Head of caudate nucleus (tissue), 42 donors: ENCODE results near the gene TPST1.
A peak's percentile ranks its signal among the peaks of the same experiment; 100 is the strongest.

Experiments used
- DNase-seq, 42 donors: peaks; one replicate each; pipeline versions ENCODE4 v3.0.0 to v3.0.0-alpha.2; 2020 to 2021; ENCODE audit warnings: mixed read lengths in 7 of 42
- intact Hi-C: fragments of 100-400 bp; cut with DNase I; formaldehyde crosslinking; loops from one replicate; pipeline ENCODE4 v1.15.0; 2022

The TPST1 gene

DNA sequence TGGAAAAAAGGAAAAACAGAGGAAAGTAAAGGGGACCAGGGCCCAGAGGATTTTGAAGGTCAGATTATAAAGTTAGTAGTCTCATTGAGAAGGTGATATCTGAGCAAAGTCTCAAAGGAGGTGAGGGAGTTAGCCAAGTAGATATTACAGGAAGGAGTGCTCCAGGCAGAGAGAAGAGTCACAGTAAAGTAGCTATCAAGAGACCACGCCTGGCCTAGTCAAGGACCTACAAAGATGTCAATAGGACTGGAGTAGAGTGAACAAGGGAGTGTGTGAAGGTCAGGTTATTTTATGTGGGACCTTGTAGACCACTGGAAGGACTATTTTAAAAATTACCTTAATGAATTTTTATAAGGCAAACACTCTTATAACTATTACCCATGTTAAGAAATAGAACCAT lies 64.8 kb downstream of the TPST1 start:
- no peak for DNase-seq
- intact Hi-C loops, result no loop called here

DNA sequence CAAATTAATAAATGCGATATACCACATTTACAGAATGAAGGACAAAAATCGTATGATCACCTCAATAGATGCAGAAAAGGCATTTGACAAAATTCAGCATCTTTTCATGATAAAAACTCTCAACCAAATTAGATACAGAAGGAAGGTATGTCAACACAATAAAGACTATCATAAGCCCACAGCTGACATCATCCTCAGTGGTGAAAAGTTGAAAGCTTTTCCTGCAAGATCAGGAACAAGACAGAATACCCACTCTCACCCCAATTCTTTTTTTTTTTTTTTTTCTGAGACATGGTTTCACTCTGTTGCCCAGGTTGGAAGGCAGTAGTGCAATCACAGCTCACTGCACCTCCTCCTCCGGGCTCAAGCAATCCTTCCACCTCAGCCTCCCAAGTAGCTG lies 67.2 kb downstream of the TPST1 start:
- intact Hi-C loops, result no loop called here

DNA sequence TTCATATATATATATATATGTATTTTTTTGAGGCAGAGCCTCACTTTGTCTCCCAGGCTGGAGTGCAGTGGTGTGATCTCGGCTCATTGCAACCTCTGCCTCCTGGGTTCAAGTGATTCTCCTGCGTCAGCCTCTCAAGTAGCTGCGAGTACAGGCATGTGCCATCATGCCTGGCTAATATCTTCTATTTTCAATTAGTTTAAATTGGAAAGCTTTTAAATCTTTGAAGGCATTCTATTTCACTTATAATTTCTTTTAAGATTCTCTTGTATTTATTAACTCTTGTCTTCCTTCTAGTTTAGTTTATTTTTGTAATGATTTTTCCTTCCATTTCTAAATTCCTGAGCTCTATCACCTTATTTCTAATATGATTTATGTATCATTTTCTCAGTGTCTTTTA lies 71.2 kb downstream of the TPST1 start:
- no peak for DNase-seq
- intact Hi-C loops, result no loop called here

More for the DNA sequence above, 67.2 kb downstream of the TPST1 start:
- no peak for DNase-seq

DNA sequence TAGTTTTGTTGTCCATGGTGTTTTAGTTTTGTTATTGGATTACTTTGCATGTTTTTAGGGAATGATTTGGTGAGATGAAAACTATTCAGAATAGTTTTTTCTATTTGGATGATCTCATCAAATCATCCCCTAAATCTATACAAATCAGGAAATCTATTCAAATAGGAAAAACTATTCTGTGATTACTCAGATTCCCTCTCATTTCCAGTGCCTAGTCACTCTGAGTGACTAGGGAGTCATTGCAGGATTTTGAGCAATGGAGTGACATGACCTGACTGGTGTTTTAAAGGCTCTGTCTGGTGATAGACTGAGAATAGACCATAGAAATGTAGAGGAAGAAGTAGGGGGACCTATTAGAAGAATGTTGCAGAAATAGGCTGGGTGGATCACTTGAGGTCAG lies 72.4 kb downstream of the TPST1 start:
- DNase-seq, result no peak
- intact Hi-C loops, result no loop called here

DNA sequence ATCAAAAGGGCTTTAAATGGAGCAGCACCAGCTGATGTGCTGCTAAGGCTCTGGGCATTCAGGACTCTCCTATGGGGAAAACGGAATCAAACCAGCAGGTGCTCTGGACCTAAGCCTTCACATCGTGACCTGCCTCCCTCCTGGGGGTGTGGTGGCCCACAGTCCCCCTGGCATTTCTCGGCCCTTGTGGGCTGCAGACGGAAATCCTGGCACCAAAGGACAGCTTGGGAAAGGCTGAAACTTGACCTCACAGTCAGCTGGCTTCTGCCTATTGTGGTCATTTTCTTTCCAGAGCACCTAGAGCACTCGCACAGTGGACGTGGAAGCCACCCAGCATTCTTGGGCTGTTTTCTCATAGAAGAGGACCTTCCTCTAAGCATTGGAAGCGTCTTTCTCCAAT lies 74.8 kb downstream of the TPST1 start:
- no peak for DNase-seq
- intact Hi-C loops, result no loop called here

DNA sequence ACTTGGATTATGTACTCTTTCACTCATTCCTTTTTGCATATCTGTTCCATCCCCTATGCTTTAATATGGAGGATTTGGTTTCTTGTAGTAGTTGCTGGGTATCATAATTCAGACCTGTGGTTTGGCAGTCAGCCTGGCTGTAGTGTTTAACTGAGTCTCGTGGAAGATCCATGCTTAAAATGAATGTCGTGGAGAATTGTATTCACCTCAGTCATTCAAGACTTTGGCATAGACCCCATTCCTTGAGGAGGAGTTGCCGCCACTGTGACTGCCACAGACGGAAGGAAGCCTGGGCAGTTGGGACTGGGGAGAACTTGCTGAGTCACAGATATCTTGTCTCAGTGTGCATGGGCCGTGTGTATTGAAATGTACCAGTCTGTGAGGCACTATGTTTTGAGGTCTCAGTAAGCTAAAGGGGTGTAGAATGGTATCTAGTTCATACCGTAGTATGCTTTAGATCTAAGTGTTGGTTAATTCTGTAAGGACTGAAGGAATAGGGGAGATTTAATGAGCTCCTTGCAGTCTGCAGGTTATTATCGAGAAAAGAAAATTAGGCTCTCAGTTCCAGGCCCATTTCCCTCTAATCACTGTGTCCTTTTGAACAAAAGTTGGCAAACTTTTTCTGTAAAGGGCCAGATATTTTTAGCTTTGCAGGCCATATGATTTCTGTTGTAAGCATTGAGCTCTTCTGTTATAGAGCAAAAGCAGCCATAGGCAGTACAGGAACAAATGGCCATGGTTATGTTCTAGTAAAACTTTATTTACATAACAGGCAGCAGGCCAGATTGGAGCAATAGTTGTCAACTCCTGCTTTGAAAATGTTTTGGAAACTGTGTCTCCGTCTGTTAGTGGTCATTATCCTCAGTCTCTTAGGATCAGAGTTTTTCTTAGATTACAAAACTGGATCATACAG lies 76.8 kb downstream of the TPST1 start:
- intact Hi-C loops, result no loop called here
- peak in 21 of 42 donors; percentile 3 to 66 (median 14) for DNase-seq

DNA sequence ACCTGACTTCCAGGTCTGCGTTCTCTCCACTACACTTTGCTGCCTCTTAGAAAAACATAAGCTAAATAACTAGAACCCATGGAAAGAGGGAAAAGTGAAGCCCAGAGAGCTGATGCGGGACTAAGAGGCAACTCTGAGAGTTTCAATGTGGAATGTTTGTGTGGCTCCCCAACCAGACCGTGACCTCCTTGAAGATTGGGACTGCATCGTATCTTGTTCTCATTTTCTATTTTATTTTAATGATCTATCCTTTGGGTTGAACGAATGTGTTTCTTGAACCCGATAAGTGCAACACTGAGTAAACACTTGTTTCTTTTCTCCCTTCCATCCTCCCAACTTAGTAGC lies 77.4 kb downstream of the TPST1 start:
- DNase-seq, result no peak
- intact Hi-C loops, result no loop called here

DNA sequence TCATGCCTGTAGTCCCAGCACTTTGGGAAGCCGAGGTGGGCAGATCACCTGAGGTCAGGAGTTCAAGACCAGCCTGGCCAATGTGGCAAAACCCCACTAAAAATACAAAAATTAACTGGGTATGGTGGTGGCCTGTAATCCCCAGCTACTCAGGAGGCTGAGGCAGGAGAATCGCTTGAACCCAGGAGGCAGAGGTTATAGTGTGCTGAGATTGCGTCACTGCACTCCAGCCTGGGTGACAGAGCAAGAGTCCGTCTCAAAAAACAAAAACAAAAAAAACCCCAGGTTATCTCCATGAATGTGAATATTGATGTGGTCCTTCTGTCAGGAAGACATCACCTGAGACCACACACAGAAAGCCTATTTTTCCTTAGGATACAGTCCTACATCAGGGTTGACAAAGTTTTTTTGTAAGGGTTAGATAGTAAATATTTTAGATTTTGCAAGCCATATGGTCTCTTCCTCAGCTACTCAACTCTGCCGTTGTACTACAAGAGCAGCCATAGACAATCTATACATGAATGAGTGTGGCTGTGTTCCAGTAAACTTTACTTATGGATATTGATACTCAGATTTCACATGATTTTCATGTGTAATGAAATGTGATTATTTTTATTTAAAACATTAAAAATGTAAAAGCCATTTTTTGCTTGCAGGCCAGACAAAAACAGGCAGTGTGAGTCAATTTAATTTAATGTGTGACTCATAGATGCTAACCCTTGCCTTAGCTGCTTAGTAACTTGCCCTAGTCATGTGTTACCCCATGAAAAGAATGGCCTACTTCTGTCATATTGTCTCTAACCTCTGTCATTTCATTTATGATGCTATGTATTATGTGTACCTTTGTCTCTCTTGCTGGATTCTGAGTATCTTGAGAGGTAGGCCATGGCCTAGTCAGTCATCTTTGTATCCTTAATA lies 78.1 kb downstream of the TPST1 start:
- peak in 8 of 42 donors; percentile 8 to 48 (median 27) for DNase-seq
- intact Hi-C loops, result no loop called here

DNA sequence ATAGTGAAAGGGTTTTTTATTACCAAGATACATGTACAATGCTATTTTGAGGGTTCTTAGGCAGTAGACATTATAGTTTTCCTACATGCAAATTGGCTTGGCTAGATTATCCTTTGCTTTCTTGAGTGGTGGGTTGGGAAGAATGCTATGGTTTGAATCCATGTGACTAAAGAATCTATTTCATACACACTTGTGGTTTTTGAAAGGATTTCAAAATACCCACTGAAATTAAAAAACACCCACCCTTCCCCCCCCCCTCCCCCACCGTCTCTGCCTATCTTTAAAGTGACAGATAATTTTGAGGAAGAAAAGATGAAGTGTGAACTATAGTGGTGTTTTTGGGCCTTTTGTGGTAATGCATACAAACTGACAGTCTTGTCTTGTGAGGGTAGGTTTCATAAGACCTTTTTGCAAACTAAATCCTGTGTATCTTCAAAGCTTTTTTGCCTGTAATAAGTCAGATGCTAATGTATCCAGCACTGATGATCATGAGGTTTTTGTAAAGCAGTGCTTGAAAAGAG lies 90.9 kb downstream of the TPST1 start:
- DNase-seq, result no peak
- intact Hi-C loops, result no loop called here

DNA sequence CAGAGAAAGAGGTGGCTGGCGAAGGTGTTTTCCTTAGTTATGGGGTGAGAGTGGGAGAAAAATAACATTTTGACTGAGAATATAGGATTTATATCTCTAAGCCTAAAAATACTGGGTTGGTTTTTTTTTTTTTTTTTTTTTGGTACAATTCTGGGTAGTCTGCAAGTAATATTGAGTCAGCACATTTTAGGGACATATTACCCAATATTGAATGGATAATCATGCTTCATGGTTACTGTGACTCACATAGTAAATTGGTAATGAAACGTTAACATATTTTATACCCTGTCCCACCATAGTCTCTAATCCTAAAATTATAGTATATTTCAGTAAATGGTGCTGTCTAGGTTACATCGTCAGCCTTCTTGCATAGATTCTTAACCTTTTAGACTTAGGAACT lies 91.4 kb downstream of the TPST1 start:
- no peak for DNase-seq
- intact Hi-C loops, result no loop called here

DNA sequence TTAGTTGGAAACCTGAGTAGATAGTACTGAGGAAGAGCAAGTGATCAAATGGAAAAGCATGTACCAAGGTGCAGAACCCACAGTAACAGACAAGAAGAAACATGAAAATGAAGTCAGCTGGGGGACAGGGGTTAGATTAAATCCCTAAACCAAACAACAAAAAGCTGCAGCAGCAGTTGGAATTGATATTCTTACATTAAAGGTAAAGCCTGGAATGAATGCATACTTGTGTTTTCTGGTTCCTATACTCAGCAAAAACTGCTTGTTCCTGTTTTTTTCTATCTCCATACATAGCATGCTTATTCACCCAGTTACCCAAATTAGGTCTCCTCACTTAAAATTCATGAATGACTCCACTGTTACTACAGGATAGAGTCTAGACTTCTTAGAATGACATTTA lies 92.4 kb downstream of the TPST1 start:
- DNase-seq, result no peak
- intact Hi-C loops, result no loop called here

DNA sequence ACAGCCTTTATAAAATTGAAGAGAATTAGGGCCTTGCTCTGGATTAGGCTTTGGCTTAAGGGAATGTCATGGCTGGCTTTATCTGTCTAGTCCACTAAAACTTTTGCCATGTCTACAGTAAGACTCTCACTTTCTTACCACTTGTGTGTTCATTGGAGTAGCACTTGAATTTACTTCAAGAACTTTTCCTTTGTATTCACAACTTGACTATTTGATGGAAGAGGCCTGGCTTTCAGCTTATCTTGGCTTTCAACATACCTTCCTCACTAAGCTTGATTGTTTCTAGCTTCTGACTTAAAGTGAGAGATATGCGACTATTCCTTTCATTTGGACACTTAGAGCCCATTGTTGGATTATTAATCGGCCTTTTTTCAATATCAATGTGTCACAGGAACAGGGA lies 96.1 kb downstream of the TPST1 start:
- intact Hi-C loops, result no loop called here

DNA sequence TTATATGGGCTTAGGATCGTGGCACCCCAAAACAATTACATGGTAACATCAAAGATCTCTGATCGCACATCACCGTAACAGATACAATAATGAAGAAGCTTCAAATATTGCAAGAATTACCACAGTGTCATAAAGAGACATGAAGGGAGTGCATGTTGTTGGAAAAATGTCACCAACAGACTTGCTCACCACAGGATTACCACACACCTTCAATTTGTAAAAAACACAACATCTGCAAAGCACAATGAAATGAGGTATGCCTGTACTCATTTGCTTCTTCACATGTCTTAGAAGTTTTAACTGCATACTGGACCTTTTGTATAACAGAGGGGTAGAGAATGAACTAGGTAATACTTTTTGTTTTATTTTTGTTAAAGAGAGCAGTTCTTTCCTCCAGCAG lies 96.6 kb downstream of the TPST1 start:
- intact Hi-C loops, result no loop called here
- DNase-seq, result no peak

More for the DNA sequence above, 96.1 kb downstream of the TPST1 start:
- no peak for DNase-seq

DNA sequence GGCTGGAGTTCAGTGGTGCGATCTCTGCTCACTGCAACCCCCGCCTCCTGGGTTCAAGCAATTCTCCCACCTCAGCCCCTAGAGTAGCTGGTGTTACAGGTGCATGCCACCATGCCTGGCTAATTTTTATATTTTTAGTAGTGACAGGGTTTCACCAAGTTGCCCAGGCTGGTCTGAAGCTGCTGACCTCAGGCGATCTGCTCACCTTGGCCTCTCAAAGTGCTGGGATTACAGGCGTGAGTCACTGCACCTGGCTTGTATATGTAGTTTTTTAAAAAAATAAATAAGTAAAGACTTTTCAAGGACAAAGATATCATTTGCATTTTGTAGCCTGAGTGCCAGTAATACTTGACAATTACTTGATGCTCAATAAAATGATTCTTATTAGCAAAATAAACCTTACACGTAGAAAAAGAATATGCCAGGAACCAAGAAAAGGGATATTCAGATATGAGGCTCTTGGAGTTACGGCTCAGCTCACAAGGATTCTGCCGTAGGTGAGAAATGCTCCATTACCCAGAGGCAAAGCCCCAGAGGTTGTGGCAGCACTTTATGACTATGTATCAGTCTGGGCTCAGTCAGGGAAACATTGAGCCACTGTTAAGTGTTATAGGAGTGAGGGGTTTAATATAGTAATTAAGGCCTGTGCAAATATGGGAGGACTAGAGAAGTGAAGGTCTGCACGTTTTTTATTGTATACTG lies 98.5 kb downstream of the TPST1 start:
- intact Hi-C loops, result no loop called here

DNA sequence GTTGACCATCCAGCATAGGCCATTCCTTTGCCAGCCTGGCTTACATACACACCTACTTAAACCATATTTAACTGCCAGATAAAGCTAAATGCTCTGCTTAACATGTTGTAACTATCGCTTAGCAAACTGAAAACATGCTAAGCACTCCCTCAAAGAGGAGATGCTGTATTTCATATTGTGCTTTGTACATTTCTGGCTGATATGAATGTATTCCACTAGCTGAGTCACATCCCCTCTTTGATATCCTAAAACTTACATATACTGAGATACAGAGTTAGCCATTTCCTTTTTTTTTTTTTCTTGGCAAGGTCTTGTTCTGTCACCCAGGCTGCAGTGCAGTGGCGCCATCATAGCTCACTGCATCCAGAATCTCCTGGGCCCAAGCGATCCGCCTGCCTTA lies 99.4 kb downstream of the TPST1 start:
- intact Hi-C loops, result no loop called here
- no peak for DNase-seq

More for the DNA sequence above, 98.5 kb downstream of the TPST1 start:
- DNase-seq, result no peak

DNA sequence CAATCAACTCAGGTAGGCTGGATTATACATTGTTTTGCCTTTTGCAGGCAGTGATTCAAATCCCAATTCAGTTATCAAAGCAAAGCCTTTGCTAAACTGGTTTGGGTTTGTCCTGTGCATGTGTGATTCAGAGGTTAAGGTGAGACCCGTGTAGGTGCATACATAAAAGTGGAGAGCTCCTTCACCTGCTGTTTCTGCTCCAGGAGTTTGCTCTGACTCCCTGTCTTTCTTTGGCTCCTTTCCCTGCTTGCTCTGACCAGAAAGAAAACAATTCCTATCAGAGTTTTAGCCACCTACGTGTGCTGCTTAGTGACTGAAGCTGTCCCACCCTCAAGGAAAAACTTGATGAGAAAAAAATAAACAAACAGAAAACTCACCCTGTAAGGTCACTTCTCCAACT lies 101.1 kb downstream of the TPST1 start:
- DNase-seq, result no peak
- intact Hi-C loops, result no loop called here

DNA sequence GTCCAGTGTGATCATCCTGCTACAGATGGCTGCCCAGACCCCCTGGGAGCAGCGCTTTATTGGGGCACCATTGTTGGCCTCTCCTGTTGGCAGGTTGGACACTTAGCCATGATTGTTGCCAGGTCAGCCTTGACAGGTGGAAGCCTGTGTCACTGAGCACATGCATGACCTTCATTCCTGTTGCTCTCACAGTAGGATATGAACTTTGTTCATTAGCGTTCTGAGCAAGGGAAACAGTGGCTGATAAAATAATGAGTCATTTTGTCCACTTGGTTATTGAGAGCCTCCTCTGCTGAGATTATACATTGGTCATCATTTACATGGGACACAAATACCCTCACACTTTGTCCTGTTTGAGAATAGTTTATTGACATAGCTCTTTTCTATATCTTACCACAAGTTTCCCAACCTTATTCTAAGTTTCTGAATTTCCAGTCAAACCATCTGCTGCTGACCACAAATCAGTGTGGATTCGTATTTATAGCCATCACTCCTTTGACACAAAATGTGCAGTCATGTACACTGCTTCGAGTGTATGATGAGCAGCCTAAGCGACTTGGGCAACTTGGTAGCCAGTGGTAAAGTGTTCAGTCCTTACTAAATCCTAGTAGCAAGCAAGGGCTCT lies 102.6 kb downstream of the TPST1 start:
- no peak for DNase-seq
- intact Hi-C loops, result no loop called here

DNA sequence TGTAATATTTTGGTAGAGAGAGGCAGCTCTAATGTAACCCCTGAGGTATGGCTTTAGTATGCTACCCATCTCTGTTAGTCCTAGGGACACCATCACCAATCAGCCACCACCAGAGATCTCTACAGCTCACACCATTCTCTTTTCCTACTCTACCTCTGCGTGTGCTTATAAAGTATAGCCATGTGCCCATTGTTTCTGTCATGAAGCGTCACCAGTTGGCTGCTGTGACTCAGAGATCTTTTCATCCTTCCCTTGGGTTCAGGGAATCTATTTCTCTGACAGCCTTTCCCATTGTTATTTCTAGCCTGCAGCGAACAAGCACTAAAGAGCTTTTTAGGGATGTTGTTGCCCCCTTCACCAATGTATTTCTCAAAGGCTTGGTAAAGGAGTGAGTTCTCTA lies 103.3 kb downstream of the TPST1 start:
- DNase-seq, result peak in 5 of 42 donors; percentile 9 to 15 (median 15)
- intact Hi-C loops, result no loop called here

DNA sequence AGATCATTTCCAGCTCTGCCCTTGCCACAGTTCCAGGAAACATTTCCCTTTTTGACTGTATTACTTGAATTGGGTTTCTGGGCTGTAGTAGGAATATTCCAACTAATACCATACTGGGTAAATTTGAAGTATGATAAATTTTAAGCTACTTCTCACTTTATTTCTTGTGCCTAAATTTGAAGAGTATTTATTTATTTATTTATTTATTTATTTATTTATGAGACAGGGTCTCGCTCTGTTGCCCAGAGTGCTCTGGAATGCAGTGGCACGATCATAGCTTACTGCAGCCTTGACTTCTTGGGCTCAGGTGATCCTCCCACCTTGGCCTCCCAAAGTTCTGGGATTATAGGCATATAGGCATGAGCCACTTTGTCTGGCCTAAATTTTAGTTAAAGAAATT lies 105.5 kb downstream of the TPST1 start:
- DNase-seq, result no peak
- intact Hi-C loops, result no loop called here
